ENCODE results near the gene CERK.

The CERK gene

DNA sequence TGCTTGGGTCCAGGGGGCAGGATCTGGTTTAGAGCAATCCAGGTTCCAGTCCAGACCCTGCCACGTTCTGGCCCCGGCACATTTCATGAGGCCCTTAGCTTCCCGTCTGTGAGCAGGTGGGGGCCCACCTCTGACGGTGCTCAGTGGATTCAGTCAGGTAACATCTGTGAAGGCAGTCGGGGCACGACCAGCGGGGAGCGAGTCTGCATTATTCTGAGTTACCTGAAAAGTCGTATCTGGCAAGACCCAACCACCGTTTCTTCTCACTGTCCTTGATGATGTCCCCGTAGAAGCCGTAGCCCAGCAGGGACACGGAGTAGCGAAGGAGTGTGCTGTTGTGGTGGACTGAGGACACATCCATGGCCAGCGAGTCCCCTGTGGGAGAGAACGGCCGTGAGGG lies 39.0 kb downstream of the CERK start:
- no peak for DNase-seq (ENCODE audit: low read depth, low spot score)

DNA sequence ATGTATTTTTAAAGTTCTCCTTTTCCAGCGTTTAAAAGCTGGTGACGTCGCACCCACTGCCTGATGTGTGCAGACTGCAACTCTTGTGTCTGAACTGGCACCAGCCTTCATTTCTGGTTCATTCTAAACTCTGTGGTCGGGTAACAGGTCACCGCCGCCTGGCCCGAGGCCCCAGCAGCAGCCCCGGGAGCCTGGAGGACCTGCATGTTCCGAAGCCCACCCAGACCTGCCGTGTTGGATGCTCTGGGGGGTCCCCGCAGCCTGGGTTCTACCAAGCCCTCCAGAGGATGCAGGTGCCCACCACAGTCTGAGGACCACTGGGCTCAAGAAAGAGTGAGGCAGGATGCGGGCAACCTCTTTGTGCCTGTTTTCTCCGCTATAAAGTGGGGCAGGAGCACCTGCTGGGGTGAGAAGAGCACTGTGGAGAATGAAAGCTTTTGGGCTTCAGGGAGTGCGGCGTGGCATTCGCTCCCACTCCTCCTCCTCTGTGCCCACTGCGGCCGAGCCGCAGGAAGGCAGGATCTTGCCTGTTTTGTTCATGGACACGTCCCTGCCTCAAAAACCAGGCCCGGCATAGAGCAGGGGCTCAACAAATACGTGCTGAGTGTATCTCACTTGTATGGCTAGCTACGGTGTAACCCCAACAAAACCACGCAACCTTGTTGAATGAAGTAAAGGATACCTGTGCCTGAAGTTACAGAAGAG lies 40.1 kb downstream of the CERK start:
- DNase-seq (ENCODE audit: low read depth, low spot score), result no peak

- no peak for DNase-seq (ENCODE audit: low read depth, low spot score)
Measured at GRCh38 chr22:46696614-46697013, 41.4 kb downstream of the CERK start.

DNA sequence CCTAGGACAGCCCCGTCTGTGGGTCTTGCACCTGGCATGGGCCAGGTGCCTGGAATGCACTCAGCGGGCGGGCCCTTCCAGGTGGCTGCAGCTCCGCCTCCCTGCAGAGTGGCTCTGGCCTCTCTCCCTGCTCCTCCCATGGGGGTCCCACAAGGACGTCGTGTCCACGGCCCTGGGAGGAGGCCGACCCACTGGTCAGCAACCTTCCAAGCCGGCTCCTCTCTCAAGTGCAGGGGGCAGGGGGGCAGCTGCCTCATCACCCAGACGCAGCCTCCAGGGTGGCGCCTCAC lies 41.9 kb downstream of the CERK start:
- no peak for DNase-seq (ENCODE audit: low read depth, low spot score)

GRCh38 chr22:46695346-46696228 lies 42.5 kb downstream of the CERK start:
- no peak for DNase-seq (ENCODE audit: low read depth, low spot score)

DNA sequence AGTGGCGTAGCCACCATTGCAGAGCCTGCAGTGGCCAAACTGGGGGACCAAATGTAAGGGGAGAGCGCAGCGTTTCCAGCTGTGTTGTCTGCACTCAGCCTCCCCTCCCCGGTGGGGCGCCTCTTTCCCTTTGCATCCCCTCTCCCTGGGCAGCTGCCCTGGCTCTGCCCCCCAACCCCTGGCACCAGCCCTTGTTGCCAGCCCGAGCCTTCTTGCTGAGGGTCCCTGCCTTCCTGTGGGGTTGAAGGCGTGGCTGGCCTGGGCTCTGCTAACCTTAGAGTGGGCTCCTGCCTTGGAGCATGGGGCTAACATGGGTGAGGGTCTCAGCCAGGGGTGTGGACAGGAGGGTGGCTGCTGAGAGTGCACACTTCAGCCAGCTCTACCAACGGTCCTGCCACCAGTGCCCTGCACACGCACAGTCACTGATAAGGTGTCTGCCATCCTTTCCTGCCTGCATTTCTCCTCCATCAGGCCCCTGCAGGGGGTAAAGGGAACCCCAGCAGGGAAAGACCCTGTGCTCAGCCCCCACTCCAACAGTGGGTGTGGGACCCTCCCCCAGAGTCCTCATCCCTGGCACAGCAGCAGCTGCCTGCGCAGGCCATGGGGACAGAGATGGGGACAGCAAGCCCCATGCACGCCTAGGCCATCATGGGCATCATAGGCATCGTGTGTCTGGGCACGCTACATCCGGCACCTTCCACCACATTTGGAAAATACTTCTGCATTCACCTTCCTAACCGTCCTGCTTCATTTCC lies 43.5 kb downstream of the CERK start:
- DNase-seq (ENCODE audit: low read depth, low spot score), result no peak

- no peak for DNase-seq (ENCODE audit: low read depth, low spot score)
Measured at GRCh38 chr22:46693634-46694415, 44.2 kb downstream of the CERK start.

DNA sequence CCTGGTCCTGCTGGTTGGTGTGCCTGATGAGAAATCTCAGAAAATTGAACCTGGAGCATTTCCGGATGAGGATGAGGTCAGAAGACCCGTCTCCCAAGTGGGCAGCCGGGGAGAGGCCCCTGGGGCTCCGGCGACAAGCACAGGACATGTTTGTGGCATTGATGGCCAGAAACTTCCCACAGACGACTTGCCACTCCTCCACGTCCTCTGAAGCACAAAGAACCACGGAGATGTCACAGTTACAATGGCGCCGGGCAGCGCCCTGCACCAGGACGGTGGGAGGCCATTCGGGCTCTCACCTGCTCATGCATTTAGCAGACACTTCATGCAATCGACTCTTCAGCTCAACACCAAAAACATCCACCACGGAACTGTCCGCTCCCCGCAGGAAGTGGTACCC lies 46.5 kb downstream of the CERK start:
- no peak for DNase-seq (ENCODE audit: low read depth, low spot score)

DNA sequence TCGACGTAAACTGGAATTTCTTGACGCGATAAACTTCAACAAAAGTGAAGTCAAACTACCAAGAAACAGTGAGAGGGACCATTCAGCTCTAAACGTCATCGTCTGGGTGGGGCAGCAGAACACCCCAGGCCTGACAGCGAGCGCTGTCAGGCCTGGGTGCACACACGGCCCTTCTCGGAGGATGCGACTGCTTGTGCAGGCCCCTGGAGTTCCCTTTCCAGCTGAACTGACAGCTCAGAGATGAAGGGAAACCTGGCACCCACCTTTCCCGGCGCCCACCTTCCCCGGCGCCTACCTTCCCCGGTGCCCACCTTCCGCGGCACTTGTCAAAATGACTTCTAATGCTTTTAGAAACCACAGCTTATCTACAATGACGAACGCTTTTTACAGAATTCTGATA lies 47.9 kb downstream of the CERK start:
- DNase-seq (ENCODE audit: low read depth, low spot score), result no peak

DNA sequence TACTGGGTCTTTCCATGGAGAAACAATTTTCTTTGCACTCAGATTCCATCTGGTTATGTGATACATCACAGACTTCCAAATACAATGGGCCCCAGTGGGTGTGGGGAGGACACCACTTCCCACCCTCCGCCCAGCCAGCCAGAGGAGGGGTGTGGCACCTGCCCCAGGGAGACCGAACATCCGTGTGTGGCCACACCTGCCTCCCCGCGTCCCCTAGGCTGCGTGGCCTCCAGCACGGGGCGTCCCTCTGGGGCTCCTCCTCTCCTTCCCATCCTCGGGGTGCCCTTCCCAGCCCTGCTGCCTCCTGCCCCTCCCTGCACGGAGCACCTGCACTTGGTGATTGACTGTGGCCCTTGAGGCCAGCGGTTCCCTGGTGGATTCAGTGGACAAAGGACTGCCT lies 49.1 kb downstream of the CERK start:
- no peak for DNase-seq (ENCODE audit: low read depth, low spot score)

DNA sequence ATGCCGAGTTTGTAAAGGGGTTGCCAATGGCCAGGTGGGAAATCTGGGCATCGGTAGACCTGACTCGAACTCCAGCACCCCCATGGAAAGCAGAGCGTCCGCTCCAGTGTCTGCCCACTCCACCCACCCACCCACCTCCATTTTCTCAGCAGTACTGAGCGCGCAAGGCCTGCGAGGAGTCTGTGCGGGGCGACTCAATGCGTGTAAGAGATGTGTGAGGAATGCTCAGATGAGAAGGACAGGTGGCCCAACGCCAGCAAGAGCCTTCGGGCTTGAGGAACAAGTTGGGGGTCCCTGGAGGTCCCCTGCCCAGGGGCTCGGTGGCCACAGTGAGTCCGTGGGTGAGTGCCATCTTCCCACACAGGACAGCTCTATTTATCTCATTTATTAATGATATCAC lies 50.6 kb downstream of the CERK start:
- DNase-seq (ENCODE audit: low read depth, low spot score), result no peak

DNA sequence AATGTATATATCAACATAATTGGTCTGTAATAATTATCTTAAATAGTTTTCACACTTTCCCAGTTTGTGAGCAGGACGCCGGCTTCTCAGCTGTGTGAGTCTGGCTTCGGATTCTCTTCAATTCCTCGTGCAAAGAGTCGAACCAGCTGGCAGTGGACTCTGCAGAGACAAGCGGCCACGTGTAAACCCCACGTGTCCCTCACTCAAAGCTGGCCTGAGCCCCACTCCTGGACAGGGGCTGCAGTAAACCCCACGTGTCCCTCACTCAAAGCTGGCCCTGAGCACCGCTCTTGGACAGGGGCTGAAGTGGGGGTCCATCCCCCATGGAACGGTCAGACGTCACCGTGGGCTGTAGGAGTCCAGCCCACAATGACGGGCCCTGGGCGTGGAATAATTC lies 51.0 kb downstream of the CERK start:
- DNase-seq (ENCODE audit: low read depth, low spot score), result no peak

- DNase-seq (ENCODE audit: low read depth, low spot score), result no peak
Measured at GRCh38 chr22:46686221-46687047, 51.6 kb downstream of the CERK start.

GRCh38 chr22:46684706-46685105 lies 53.3 kb downstream of the CERK start:
- DNase-seq (ENCODE audit: low read depth, low spot score), result no peak

DNA sequence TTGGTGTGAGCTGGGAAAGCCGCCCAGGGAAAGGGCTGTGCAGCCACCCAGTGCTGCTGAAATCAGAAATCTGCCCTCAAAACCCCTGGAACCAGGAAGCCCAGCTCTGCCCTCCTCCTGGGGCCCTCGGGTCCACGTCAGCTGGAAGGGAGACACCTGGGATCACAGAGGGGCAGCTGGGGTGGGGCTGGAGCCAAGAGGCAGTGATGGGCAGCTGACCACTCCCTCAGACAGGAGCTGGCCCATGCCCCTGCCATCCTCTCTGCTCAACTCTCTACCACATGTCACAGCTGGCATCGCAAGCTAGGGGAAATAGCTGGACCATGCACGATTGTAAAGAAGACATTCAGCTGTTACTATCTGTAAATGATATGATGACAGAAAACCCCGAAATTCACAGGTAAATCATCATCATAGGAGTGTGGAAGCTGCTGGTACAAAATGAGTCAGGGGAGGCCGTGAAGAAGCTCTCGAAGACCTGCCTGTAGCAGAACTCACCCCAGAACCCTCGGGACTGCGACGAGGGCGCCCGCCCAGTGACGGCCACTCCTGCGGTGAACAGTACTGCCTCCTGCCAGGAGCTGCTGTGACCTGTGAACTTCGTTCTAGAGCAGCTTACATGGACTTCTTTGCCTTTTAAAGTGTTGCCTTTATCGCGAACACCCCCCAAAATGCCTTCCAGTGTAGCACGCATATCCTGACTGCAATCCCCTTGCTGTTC lies 55.9 kb downstream of the CERK start:
- DNase-seq (ENCODE audit: low read depth, low spot score), result no peak

DNA sequence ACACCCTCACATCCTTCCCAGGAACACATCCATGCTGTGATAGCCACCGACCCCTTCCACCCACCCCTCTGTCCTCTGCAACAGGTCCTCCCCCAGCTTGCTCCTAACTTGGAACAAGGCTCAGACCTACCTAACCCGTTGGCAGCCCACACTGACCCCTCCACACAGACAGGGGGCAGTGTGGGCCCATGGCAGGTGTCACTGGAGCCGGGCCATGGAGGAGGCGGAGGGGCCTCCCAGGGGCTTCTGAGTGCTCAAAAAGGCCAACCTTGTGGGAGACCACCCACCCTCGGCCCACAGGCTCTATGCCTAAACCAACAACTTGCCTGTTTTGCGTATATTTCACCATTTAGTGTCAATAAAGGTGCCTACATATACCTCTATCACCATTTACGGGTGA lies 57.0 kb downstream of the CERK start:
- DNase-seq (ENCODE audit: low read depth, low spot score), result no peak

- no peak for DNase-seq (ENCODE audit: low read depth, low spot score)
Measured at GRCh38 chr22:46679706-46680269, 58.3 kb downstream of the CERK start.

- no peak for DNase-seq (ENCODE audit: low read depth, low spot score)
Measured at GRCh38 chr22:46678785-46679700, 59.0 kb downstream of the CERK start.
